MM.1S (cell line): ENCODE results near the gene LGMN.

ENCODE experiments used
- CTCF ChIP-seq: fragments of 300-600 bp; sonication (generic); IDR thresholded peaks from 2 replicates; pipeline ENCODE4 v1.5.1; 2016; ENCODE audit warnings: antibody characterized with exemption, low read length, mixed read lengths
- EZH2 ChIP-seq: fragments of 300-600 bp; sonication (generic); optimal IDR thresholded peaks from 2 replicates; pipeline ENCODE3; 2017; ENCODE audit warnings: low read depth, mild to moderate bottlenecking, antibody characterized with exemption, low read length, mixed read lengths
- EZH2phosphoT487 ChIP-seq: fragments of 300-600 bp; sonication (generic); IDR thresholded peaks from 2 replicates; pipeline ENCODE4 v1.6.1; 2018; ENCODE audit warnings: antibody characterized with exemption, low read length

- no peak for TF ChIP-seq CTCF
- no peak for TF ChIP-seq EZH2phosphoT487
- TF ChIP-seq EZH2 = no peak
These were observed 19.6 kb downstream of the LGMN start for GRCh38 chr14:92728759-92729364.
